ENCODE data around the gene TNIP1.

The TNIP1 gene

DNA sequence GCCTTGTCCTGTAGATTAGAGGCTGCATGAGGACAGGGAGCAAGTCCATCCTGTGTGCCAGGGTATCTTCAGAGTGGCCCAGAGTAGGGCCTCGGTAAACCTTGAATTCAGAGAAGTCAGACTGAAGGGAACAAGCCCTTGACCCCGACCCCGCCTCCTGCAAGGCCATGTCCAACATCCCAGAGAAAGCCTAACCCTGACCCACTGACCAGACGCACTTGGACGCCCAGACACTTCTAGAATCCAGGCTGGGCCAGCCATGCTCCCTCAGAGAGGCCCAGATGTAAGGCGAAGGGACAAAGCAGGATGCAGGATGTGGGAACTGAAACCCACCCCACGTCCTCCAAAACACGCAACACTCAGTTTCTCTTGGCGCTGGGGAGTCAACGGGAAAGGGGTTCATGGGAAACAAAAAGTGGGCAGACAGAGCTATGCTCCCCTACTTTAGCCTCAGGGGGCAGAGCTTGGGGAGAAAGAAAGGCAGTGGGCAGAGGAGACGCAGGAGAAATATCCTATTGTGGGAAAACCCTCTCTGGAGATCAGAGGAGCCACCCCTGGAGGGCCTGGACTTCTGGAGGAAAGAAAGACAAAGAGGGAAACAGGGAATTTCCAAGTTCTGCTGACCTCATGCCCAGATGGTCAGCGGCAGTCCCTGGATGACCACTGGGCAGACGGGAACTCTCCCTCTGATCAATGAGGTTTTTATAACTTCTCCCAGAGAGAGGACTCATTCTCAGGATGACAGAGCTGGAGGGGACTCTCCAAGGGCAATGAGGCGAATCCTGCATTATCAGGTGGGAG lies 13.0 kb downstream of the TNIP1 start:
- DNase-seq (ENCODE audit: low read depth), result no peak
- TF ChIP-seq, protein P1, sequence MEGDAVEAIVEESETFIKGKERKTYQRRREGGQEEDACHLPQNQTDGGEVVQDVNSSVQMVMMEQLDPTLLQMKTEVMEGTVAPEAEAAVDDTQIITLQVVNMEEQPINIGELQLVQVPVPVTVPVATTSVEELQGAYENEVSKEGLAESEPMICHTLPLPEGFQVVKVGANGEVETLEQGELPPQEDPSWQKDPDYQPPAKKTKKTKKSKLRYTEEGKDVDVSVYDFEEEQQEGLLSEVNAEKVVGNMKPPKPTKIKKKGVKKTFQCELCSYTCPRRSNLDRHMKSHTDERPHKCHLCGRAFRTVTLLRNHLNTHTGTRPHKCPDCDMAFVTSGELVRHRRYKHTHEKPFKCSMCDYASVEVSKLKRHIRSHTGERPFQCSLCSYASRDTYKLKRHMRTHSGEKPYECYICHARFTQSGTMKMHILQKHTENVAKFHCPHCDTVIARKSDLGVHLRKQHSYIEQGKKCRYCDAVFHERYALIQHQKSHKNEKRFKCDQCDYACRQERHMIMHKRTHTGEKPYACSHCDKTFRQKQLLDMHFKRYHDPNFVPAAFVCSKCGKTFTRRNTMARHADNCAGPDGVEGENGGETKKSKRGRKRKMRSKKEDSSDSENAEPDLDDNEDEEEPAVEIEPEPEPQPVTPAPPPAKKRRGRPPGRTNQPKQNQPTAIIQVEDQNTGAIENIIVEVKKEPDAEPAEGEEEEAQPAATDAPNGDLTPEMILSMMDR (IDR thresholded peaks at IDR 0.05; ENCODE audit: insufficient read depth, low read depth, low read length, missing control alignments), result no peak
- H3K4me3 ChIP-seq (ENCODE audit: low read length), result no peak overlapping the region

DNA sequence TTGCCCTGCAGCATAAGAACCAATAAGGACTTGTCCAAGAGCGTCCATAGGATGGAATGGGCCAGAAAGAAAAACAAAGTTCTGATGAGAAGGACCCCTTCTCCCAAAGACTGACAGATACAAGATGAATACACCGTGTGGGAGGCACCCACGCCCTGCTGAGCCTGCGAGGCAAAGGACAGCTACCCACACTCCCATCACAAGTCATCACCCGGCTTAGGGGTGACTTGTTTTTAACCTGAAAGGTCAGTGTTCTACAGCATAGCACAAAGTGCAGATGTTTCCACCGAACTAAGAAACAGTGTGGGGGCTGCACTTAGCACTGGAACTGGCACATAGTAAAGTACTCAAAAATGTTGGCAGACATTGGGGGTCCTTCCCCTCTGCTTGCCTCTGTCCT lies 13.9 kb downstream of the TNIP1 start:
- DNase-seq (ENCODE audit: low read depth), result no peak
- no peak overlapping the region for H3K4me3 ChIP-seq (ENCODE audit: low read length)
- TF ChIP-seq, protein P1 (IDR thresholded peaks at IDR 0.05; ENCODE audit: insufficient read depth, low read depth, low read length, missing control alignments), result no peak

DNA sequence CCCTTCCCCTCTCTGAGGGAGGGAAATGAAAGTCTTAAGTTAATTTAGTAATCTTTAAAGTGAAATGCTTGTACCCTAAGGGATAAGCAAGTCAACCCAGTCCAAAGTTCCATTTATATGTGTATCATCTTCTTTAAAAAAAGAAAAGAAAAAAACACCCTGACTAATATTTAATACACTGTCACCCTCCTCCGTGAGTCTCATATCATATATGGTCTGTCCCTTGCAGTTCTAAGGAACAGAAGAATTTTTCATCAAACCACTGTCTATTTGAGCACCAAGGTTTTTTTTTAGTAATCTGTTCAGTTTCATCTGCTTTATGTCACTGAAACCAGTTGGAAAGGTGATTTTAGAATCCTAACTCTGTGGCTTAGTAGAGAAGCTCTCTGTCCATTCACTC lies 15.2 kb downstream of the TNIP1 start:
- H3K4me3 ChIP-seq (ENCODE audit: low read length), result no peak overlapping the region
- no peak for DNase-seq (ENCODE audit: low read depth)
- TF ChIP-seq, protein P1 (IDR thresholded peaks at IDR 0.05; ENCODE audit: insufficient read depth, low read depth, low read length, missing control alignments), result no peak

DNA sequence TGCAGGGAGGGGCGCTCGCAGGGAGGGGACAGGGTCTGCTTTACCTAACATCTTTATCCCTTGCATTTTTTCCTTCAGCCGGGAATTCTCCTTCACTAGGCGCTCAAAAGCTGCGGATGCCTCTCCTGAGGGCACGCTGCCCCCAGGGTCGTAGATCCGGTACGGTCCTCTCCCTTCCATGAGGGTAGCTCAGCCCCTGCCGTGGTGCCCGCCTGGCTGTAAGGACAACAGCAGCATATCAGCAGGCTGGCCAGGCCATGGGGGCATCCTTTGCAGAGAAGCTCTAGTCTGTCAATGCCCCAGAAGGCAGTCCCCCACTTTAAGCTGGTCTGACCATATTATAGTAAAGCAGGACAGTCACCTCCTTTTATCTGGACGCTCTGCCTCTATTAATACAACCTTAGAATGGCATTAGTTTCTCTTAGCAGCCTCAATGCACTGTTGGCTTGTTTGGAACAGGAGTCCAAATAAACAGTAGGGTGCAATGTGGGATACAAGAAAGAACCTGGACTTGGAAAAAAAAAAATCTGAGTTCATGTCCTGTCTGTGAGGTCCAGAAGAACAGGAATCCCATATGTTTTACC lies 15.8 kb downstream of the TNIP1 start:
- H3K4me3 ChIP-seq (ENCODE audit: low read length), result no peak overlapping the region
- TF ChIP-seq, protein P1 (IDR thresholded peaks at IDR 0.05; ENCODE audit: insufficient read depth, low read depth, low read length, missing control alignments), result no peak
- DNase-seq (ENCODE audit: low read depth), result no peak

DNA sequence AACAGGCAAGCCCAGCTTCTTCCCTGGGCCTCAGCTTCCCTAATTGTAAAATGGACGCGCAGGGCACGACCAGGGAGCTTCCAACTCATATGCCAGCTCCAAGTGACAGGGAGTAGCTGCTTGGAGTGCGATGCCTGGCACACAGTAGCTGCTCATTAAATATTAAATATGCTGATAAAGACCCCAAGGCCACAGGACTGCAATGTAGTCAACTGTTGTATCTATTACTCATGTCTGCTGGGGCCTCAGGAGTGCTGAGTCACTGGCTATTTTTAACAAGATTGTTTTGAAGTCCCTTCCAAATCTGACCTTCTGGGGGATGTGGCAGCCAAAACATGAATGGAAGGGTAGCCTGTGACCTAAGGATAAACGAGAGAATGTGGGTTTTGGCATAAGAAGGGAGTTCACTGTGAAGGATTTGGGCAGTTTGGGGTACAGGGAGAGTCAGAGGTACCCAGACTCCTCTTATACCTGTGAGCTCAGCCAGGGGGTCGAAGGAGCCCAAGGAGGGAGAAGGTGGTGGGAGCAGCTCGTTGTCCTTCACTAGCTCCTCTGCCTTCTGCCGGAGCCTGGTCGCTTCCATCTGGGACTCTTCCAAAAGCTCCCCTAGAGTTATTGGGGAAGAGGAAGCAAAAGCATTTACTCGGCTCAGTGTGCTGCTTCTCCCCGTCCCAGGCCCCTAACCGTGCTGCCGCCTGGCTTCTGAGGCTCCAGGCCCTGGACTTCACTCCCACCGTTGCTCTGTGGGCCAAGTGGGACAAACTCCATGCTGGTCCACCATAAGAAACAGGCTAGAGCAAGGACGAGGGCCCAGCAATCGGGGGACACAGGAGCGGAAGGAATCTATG lies 17.5 kb downstream of the TNIP1 start:
- H3K4me3 ChIP-seq (ENCODE audit: low read length), result no peak overlapping the region
- TF ChIP-seq, protein P1 (IDR thresholded peaks at IDR 0.05; ENCODE audit: insufficient read depth, low read depth, low read length, missing control alignments), result no peak
- peak; percentile 46 for DNase-seq (ENCODE audit: low read depth)

DNA sequence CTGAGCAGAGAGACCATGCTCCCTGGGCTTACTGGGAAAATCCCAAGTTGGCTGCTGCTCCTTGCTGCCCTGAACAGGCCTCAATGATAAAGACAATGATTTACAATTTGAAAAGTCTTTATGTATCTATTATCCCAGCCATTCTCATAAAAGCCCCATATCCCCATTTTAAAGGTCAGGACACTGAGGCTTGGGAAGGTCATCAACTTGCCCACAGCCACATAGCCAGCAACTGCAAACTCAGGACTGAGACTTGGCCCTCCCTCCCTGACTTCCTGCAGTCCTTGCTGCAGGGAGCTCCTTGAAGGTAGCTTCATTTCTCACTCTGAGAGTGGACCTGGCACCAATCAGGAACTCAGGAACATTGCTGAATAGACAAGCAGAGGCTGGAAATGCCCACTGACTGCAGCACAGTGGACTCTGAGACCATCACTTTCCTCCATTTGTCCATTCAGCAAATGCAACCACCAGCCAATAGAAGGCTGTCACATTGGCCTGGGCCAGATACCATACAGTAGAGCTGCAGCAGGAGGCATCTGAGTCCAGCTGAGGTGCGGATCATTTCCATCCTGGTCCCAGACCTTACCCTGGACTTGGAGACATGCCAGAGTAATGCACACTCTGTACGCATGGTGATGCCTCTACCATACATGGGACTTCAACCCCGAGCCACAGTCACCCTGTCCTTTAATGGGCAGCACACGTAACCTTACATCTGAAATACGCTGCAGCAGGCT lies 18.3 kb downstream of the TNIP1 start:
- H3K4me3 ChIP-seq (ENCODE audit: low read length), result no peak overlapping the region
- DNase-seq (ENCODE audit: low read depth), result no peak
- TF ChIP-seq, protein P1 (IDR thresholded peaks at IDR 0.05; ENCODE audit: insufficient read depth, low read depth, low read length, missing control alignments), result no peak

All from epithelial cell of esophagus (primary cell).